GM12801 (cell line): Measurements from ENCODE around the gene GID8.

Experiments
- TF ChIP-seq, protein P1 (sequence below): IDR thresholded peaks from one replicate; pipeline ENCODE4 v1.5.1; 2011; ENCODE audit warnings: control low read depth; ENCODE audit not compliant: insufficient read length; ENCODE audit errors: extremely low read depth

Gene GID8

DNA sequence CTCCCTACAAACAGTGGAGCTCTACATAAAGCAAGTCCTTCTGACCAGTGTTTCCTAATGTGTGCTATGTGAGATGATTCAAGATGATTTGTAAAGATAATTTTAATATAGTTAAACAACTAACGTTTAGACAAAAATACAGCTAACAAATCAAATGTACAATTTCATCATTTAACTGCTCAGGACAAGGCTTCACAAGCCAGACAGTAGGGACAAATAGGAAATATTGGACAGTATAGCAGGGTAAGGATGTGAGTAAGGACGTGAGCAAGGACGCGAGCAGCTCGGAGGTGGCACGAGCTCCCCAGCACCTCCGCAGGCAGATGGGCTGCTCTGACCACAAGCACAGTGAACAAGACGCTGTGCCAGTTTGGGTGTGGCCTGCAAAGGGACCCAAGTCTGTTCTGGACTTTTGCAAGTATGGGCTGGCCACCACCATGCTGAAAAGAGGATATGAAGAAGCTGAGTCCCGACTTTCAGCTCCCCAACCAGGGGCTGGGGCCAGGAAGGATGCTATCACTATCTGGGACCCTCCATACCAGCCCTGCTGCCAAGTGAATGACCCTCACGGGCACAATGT is 26.2 kb upstream of the GID8 start:
- TF ChIP-seq, protein P1, sequence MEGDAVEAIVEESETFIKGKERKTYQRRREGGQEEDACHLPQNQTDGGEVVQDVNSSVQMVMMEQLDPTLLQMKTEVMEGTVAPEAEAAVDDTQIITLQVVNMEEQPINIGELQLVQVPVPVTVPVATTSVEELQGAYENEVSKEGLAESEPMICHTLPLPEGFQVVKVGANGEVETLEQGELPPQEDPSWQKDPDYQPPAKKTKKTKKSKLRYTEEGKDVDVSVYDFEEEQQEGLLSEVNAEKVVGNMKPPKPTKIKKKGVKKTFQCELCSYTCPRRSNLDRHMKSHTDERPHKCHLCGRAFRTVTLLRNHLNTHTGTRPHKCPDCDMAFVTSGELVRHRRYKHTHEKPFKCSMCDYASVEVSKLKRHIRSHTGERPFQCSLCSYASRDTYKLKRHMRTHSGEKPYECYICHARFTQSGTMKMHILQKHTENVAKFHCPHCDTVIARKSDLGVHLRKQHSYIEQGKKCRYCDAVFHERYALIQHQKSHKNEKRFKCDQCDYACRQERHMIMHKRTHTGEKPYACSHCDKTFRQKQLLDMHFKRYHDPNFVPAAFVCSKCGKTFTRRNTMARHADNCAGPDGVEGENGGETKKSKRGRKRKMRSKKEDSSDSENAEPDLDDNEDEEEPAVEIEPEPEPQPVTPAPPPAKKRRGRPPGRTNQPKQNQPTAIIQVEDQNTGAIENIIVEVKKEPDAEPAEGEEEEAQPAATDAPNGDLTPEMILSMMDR, result no peak

DNA sequence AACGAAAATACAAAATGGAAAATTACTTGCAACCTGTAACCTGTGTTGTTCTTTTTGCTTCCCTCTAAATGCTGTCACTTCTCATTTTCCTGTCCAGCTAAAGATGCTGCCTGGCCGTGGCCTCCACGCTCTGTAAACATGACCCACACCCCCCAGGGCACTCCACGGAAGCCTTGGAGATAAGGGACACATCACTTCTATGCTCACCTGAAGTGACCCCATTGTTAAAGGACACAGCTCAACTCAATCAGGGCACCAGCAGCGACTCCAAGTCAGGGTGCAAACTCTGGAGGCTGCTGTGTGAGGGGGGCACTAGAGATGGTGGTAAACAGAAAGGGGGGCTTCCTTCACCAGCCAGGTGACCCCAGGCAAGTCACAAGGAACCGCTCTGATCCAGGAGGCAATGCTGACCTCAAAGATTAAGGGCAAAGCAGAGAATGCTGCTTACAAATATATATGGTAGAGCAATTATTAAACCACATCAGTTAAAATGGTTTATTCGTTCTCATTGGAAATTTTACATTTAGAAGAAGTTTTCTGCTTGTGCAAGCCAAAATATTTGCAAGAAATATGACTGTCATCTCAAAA is 24.8 kb upstream of the GID8 start:
- TF ChIP-seq, protein P1, result no peak

DNA sequence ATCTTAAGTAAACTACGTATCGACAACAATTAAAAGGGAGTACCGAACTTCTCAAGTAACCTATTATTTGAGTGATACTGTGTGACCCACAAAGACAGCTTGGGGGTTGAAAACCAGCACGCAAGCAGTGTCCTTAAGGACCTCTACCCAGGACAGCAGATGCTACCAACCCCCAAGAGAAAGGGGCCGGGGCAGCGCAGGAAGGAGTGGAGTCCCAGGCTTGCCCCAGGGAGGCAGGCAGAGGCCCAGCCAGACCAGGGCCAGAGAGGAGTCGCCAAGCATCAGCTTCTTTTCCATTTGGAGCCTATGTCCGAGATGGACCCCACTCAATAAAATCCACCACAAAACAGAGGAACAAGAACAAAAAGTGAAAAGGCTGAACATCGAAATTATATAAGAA is 23.5 kb upstream of the GID8 start:
- TF ChIP-seq, protein P1, result no peak

DNA sequence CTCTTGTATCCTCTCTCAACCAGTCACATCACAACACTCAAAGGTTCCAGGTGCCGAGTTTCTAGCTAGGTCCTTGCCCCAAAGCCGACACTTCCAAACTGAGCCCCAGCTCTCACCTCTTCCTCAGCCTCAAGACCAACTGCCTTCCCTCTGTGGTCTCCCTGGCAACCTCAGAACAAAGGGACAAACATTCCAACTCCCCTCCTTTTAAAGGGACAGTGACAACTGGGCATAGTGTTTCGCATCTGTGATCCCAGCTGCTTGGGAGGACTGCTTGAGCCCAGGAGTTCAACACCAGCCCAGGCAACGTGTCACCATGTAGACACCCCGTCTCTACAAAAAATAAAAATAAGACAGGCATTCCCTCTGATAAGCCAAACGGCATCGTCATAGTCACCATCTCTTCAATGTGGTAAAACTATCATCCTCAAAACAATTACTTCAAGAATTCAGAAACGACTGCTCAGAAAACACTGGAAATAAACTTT is 22.9 kb upstream of the GID8 start:
- TF ChIP-seq, protein P1, result no peak

DNA sequence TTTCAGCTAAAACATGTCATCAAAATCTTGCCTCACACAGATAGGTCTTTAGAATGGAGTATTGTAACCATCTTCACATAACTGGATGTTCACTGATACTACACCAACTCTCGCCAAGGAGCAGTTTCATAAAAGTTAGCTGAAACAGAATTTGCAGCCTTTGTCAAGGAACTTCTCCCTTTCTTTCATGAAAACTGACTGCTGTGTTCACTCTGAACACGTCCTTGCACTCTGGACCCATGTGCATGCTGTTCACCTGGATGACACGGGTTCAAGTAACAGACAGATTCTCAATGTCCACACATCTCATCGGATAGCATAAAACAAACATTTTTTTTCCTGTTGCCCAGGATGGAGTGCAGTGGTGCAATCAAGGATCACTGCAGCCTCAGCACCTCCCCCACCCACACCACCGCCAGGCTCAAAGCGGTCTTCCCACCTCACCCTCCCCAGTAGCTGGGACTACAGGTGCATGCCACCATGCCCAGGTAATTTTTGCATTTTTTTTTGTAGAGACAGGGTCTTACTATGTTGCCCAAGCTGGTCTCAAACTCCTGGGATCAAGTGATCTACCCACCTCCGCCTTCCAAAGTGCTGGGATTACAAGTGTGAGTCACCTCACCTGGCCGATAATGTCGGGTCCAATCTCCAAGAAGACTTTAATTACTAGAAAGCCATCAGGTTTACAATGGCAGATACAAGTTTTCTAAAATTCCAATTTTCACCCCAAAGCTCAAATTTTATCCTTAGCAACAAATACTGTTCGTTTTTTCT is 21.1 kb upstream of the GID8 start:
- TF ChIP-seq, protein P1, result no peak

DNA sequence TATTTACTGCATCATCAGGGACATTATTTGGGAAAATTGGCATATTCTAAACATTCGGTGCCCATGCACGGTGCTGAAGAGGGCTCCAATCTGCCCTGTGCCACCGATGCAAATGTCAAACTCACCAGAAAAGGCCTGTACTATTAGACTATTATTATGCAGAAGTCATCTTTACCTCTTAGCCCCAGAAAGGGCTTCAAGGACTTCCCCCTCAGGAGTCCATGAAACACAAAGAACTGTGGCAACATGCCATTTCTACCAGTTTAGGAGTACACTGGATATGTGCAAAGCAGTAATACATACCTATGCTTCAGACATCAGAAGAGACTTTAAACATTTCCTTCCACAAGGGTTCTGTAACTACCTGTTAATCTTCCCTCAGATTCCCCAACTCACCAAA is 20.2 kb upstream of the GID8 start:
- TF ChIP-seq, protein P1, result no peak

DNA sequence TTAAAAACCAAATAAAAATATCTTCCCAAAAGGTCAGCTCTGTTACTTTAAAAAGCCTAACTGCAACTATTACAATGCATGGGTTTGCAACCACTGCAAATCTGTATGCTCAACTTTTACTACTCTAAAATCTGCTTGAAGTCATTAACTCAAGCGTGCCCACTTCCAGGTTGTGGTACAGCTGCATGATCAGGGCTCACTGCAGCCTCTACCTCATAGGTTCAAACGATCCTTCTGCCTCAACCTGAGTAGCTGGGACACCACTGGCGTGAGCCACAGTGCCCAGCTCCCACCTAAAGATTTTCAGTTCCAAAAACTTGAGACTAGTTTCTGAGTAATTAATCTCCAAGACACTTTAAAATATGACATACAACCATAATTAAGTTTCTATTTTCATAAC is 19.8 kb upstream of the GID8 start:
- TF ChIP-seq, protein P1, result no peak
